ENCODE results near the gene CNTNAP1. TPM values are rescaled to one million over a fixed set of nuclear protein-coding genes. Genes with fewer than 3 reads are reported as not detected.
"Not testable (repeated sequence)": the region's sequence is repeated elsewhere in the genome, so short reads cannot be mapped to it uniquely, and the experiment has no call there.

CNTNAP1 gene
- total RNA-seq, 1 donor from 2014 or later, result 44.8 TPM

DNA sequence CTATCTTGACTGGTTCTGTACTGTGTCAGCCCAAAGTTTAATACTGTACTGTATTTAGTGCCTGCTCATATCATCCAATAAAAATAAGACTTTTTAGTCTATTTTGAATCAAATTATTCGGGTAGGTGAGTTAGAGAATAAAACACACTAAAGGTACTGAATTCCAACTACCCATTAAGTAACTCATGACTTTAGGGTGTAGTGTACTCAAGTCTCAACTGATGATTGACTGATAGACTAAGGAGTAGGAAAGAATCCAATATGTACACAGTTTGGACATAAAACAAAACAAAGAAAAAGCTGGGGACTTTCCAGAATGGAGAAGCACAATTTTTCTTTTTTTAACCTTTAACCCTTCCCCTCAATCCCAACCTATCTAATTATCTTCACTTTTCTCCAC lies 58.4 kb downstream of the CNTNAP1 start:
- no peak overlapping the region for H3K4me3 Mint-ChIP-seq (ENCODE audit: unreplicated experiment)
- DNase-seq, result no peak
- peaks cover 4% of the 10 kb centered on the region for H3K27me3 Mint-ChIP-seq (ENCODE audit: unreplicated experiment)
- H3K27ac Mint-ChIP-seq (ENCODE audit: unreplicated experiment), result no peak overlapping the region
- TF ChIP-seq, protein P1, sequence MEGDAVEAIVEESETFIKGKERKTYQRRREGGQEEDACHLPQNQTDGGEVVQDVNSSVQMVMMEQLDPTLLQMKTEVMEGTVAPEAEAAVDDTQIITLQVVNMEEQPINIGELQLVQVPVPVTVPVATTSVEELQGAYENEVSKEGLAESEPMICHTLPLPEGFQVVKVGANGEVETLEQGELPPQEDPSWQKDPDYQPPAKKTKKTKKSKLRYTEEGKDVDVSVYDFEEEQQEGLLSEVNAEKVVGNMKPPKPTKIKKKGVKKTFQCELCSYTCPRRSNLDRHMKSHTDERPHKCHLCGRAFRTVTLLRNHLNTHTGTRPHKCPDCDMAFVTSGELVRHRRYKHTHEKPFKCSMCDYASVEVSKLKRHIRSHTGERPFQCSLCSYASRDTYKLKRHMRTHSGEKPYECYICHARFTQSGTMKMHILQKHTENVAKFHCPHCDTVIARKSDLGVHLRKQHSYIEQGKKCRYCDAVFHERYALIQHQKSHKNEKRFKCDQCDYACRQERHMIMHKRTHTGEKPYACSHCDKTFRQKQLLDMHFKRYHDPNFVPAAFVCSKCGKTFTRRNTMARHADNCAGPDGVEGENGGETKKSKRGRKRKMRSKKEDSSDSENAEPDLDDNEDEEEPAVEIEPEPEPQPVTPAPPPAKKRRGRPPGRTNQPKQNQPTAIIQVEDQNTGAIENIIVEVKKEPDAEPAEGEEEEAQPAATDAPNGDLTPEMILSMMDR (IDR thresholded peaks at IDR 0.05; ENCODE audit: partially characterized antibody, unreplicated experiment), result no peak
- peaks cover 8% of the 10 kb centered on the region for H3K9me3 Mint-ChIP-seq (ENCODE audit: unreplicated experiment)
- peaks cover 5% of the 10 kb centered on the region for H3K36me3 Mint-ChIP-seq (ENCODE audit: unreplicated experiment)
- peaks cover 5% of the 10 kb centered on the region for H3K4me1 Mint-ChIP-seq (ENCODE audit: low read depth, unreplicated experiment)

DNA sequence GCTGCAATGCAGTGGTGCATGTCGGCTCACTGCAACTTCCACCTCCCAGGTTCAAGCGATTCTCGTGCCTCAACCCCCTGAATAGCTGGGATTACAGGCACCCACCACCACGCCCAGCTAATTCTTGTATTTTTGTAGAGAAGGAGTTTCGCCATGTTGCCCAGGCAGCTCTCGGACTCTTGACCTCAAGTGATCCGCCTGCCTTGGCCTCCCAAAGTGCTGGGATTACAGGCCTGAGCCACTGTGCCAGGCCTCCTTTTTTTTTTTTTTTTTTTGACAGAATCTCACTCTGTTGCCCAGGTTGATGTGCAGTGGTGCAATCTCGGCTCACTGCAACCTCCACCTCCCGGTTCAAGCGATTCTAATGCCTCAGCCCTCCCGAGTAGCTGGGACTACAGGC lies 60.6 kb downstream of the CNTNAP1 start:
- H3K9me3 Mint-ChIP-seq (ENCODE audit: unreplicated experiment); H3K36me3 Mint-ChIP-seq (ENCODE audit: unreplicated experiment); H3K4me3 Mint-ChIP-seq (ENCODE audit: unreplicated experiment); DNase-seq; H3K27me3 Mint-ChIP-seq (ENCODE audit: unreplicated experiment); H3K4me1 Mint-ChIP-seq (ENCODE audit: low read depth, unreplicated experiment); H3K27ac Mint-ChIP-seq (ENCODE audit: unreplicated experiment): not testable (repeated sequence)

GRCh38 chr17:42743595-42744282 lies 61.4 kb downstream of the CNTNAP1 start:
- peaks cover 8% of the 10 kb centered on the region for H3K9me3 Mint-ChIP-seq (ENCODE audit: unreplicated experiment)
- TF ChIP-seq, protein P1 (IDR thresholded peaks at IDR 0.05; ENCODE audit: partially characterized antibody, unreplicated experiment), result no peak
- H3K36me3 Mint-ChIP-seq (ENCODE audit: unreplicated experiment), result peaks cover 5% of the 10 kb centered on the region
- H3K4me1 Mint-ChIP-seq (ENCODE audit: low read depth, unreplicated experiment), result peaks cover 5% of the 10 kb centered on the region
- peaks cover 4% of the 10 kb centered on the region for H3K27me3 Mint-ChIP-seq (ENCODE audit: unreplicated experiment)
- peak overlapping the region; percentile 95 for H3K4me3 Mint-ChIP-seq (ENCODE audit: unreplicated experiment)
- peak overlapping the region; percentile 90 for H3K27ac Mint-ChIP-seq (ENCODE audit: unreplicated experiment)
- DNase-seq, result no peak

GRCh38 chr17:42744283-42744805 lies 62.0 kb downstream of the CNTNAP1 start:
- Mint-ChIP-seq H3K27me3 (ENCODE audit: unreplicated experiment) (peaks cover 4% of the 10 kb centered on the region), H3K4me3 (ENCODE audit: unreplicated experiment) (peak overlapping the region; percentile 95), H3K9me3 (ENCODE audit: unreplicated experiment) (peaks cover 8% of the 10 kb centered on the region), H3K4me1 (ENCODE audit: low read depth, unreplicated experiment) (peaks cover 5% of the 10 kb centered on the region), H3K27ac (ENCODE audit: unreplicated experiment) (peak overlapping the region; percentile 90), H3K36me3 (ENCODE audit: unreplicated experiment) (peaks cover 5% of the 10 kb centered on the region)
- peak; percentile 46 for DNase-seq
- TF ChIP-seq, protein P1 (IDR thresholded peaks at IDR 0.05; ENCODE audit: partially characterized antibody, unreplicated experiment), result no peak

DNA sequence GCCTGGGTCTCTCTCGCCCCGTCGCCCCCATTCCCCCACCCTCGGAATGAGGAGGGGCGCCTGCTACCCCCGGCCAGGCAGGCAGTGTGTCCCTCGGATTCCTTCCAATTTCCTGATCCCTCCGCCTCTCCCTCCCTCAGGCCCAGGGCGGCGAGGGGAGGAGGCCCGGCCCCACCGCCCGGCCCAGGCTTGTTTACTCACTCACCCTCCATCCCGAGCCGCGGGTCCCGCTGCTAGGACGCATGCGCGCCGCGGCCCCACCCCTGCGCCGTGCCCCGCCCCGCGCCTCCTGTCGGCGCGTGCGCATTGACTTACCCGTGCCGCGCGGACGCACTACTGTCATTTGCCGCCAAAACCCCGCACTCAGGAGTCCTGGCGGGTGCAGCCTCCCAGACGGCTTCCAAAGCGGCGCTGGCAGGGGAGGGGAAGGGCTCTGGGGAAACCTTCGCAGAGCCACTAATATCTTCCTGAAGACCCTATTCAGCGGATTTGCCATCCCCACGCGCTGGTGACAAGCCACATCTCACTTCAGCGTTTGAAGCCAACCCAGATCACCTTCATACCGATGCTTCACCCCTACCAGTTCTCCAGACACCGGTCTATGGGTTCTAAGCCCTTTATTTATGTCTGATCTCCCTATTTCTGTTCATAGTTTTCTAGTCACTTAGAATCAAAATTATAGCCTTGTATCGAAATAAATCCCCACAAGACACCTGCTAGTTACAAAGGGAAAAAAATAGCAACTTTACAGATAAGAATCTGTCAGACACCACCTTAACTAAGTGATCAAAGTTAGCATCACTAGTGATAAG lies 62.7 kb downstream of the CNTNAP1 start, which contains the start of gene EZH1:
EZH1 (minus strand) TSS at position 235 of the 812 bp plus-strand sequence. CDS start 16,099 bp downstream, outside the sequence.
- Mint-ChIP-seq H3K4me1 (ENCODE audit: low read depth, unreplicated experiment) (peaks cover 5% of the 10 kb centered on the region), H3K27me3 (ENCODE audit: unreplicated experiment) (peaks cover 4% of the 10 kb centered on the region), H3K27ac (ENCODE audit: unreplicated experiment) (peak within 1 kb of the TSS; percentile 90), H3K36me3 (ENCODE audit: unreplicated experiment) (peaks cover 5% of the 10 kb centered on the region), H3K9me3 (ENCODE audit: unreplicated experiment) (peaks cover 8% of the 10 kb centered on the region), H3K4me3 (ENCODE audit: unreplicated experiment) (peak within 1 kb of the TSS; percentile 95)
- TF ChIP-seq, protein P1 (IDR thresholded peaks at IDR 0.05; ENCODE audit: partially characterized antibody, unreplicated experiment), result no peak
- peak; percentile 93 for DNase-seq
